Colonic mucosa (tissue), 4 donors: Measurements from ENCODE around the gene EXOC2. TPM values are rescaled to one million over a fixed set of nuclear protein-coding genes. Genes with fewer than 3 reads are reported as not detected.

Experiments used
- DNase-seq: peaks from one replicate; pipeline ENCODE4 v3.0.0-alpha.2; 2020
- H3K27ac ChIP-seq: fragments of 200-600 bp; one replicate; pipeline ENCODE4 v1.8.0; 2021
- H3K27me3 ChIP-seq: fragments of 200-600 bp; one replicate; pipeline ENCODE4 v1.8.0; 2021
- H3K36me3 ChIP-seq: fragments of 200-600 bp; one replicate; pipeline ENCODE4 v1.8.0; 2021
- H3K4me1 ChIP-seq: fragments of 200-600 bp; one replicate; pipeline ENCODE4 v1.8.0; 2021; ENCODE audit warnings: mild to moderate bottlenecking
- H3K4me3 ChIP-seq: fragments of 200-600 bp; one replicate; pipeline ENCODE4 v1.8.0; 2021
- H3K9ac ChIP-seq, 2 donors: one replicate each; pipeline ENCODE4 v1.7.0; 2013; ENCODE audit warnings: control low read depth in 2 of 2, low read depth in 2 of 2, low read length in 2 of 2
- H3K9me3 ChIP-seq: fragments of 200-600 bp; one replicate; pipeline ENCODE4 v1.8.0; 2021
- intact Hi-C: fragments of 100-400 bp; cut with DNase I; formaldehyde crosslinking; loops from one replicate; pipeline ENCODE4 v1.14.1; 2022
- total RNA-seq, 2 donors: library from RNA; stranded (reverse); fragmentation: NEBNext Ultra II Directional in 1 of 2; extraction: Animal tissue kit (Norgen Biotek cat#: 25700) in 1 of 2; gene quantifications; one replicate each; pipeline ENCODE4 v1.2.1, GENCODE V29; 2021
- TF ChIP-seq, protein P1 (sequence below): fragments of 200-600 bp; IDR thresholded peaks from one replicate; pipeline ENCODE4 v1.8.0; 2022; ENCODE audit warnings: antibody characterized with exemption, mild to moderate bottlenecking
- donor health status: healthy.
- donor health status: DM: no; HTN: no; CAD: no.
- donor health status: DM: no; HTN: no; CAD: no.

Gene EXOC2
- total RNA-seq, 2 donors from 2014 or later = 18.3 to 19.6 TPM

DNA sequence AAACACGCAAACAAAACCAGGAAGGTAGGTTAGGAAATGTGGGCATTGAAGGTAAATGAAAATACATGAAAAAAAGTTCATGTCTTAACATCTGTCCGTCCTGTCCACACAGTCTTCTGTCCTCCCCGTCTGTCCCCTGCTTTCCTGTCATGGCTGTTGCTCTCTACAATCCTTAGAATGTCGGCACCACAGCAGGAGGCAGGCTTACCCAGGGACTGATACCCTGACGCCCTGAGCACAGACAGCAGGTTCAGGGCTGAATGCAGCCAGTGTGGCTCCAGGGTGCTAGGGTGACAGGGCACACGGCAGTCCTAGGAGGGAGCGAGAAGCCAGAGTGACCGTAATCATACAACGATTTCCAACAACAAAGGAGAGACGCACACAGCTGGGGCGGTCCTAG, 177.7 kb downstream of the EXOC2 start:
- Histone ChIP-seq H3K4me1 (no peaks in the 10 kb centered on the region), H3K36me3 (no peaks in the 10 kb centered on the region), H3K9me3 (no peaks in the 10 kb centered on the region), H3K27ac (no peak overlapping the region), H3K9ac (no peak overlapping the region), H3K27me3 (no peaks in the 10 kb centered on the region), H3K4me3 (no peak overlapping the region)
- no peak for DNase-seq
- intact Hi-C loops = no loop called here
- TF ChIP-seq, protein P1, sequence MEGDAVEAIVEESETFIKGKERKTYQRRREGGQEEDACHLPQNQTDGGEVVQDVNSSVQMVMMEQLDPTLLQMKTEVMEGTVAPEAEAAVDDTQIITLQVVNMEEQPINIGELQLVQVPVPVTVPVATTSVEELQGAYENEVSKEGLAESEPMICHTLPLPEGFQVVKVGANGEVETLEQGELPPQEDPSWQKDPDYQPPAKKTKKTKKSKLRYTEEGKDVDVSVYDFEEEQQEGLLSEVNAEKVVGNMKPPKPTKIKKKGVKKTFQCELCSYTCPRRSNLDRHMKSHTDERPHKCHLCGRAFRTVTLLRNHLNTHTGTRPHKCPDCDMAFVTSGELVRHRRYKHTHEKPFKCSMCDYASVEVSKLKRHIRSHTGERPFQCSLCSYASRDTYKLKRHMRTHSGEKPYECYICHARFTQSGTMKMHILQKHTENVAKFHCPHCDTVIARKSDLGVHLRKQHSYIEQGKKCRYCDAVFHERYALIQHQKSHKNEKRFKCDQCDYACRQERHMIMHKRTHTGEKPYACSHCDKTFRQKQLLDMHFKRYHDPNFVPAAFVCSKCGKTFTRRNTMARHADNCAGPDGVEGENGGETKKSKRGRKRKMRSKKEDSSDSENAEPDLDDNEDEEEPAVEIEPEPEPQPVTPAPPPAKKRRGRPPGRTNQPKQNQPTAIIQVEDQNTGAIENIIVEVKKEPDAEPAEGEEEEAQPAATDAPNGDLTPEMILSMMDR = no peak

GRCh38 chr6:514396-514978, 178.5 kb downstream of the EXOC2 start:
- no peaks in the 10 kb centered on the region for H3K9me3 ChIP-seq
- DNase-seq = no peak
- intact Hi-C loops = no loop called here
- H3K9ac ChIP-seq = no peak overlapping the region
- no peaks in the 10 kb centered on the region for H3K4me1 ChIP-seq
- TF ChIP-seq, protein P1 = no peak
- H3K27me3 ChIP-seq = no peaks in the 10 kb centered on the region
- no peak overlapping the region for H3K4me3 ChIP-seq
- no peaks in the 10 kb centered on the region for H3K36me3 ChIP-seq
- H3K27ac ChIP-seq = no peak overlapping the region

DNA sequence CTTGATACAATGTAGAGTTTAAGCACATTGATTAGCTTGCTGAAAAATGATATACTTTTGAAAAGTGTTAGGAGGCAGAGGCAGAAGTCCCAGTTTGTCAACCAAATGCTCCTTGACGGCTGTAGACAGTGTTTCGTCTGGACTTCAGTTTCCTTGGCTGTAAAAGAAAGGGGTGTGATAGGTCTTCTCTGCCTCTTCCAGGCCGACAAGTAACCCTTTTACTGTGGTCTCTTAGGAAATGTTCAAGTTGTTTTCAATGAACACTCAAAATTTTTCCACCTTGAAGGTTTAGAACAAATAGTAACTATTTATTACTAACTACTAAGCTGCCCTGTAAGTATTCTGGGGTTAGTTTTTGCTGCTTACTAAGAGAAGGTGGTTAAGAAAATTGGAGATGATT, 179.0 kb downstream of the EXOC2 start:
- Histone ChIP-seq H3K27me3 (no peaks in the 10 kb centered on the region), H3K27ac (no peak overlapping the region), H3K4me1 (no peaks in the 10 kb centered on the region), H3K4me3 (no peak overlapping the region), H3K36me3 (no peaks in the 10 kb centered on the region), H3K9me3 (no peaks in the 10 kb centered on the region), H3K9ac (no peak overlapping the region)
- TF ChIP-seq, protein P1 = no peak
- intact Hi-C loops = no loop called here
- DNase-seq = no peak

- Histone ChIP-seq H3K4me1 (no peaks in the 10 kb centered on the region), H3K9me3 (no peaks in the 10 kb centered on the region), H3K27me3 (no peaks in the 10 kb centered on the region), H3K27ac (no peak overlapping the region), H3K36me3 (no peaks in the 10 kb centered on the region), H3K9ac (no peak overlapping the region), H3K4me3 (no peak overlapping the region)
- intact Hi-C loops = no loop called here
- TF ChIP-seq, protein P1 = no peak
- no peak for DNase-seq
Observed at GRCh38 chr6:513058-513457, 179.9 kb downstream of the EXOC2 start.

GRCh38 chr6:511488-512137, 181.3 kb downstream of the EXOC2 start:
- Histone ChIP-seq H3K27me3 (no peaks in the 10 kb centered on the region), H3K36me3 (no peaks in the 10 kb centered on the region), H3K9me3 (no peaks in the 10 kb centered on the region), H3K9ac (no peak overlapping the region), H3K4me3 (no peak overlapping the region), H3K4me1 (no peaks in the 10 kb centered on the region), H3K27ac (no peak overlapping the region)
- TF ChIP-seq, protein P1 = no peak
- intact Hi-C loops = no loop called here
- no peak for DNase-seq
